ENCODE measurements around the gene ALPK1.
"Not testable (repeated sequence)": the region's sequence is repeated elsewhere in the genome, so short reads cannot be mapped to it uniquely, and the experiment has no call there.

The ALPK1 gene

DNA sequence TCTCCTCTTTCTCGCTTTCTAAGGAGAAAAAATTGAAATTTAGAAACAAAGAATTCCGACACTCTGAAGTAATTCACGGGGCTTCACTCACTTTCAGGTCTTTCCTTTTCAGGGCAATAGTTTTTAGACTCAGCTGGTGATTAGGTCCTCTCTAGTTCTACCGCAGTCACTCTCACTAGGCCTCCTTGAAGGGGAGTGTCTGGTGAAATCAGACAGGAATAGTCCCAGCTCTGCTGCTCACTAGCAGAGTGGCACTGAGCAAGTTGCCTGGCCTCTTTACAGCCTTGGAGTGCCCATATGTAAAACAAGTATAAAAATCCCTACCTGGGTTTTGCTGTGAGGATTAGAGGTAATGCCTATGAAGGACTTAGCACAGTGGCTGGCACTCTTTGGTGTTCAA, 154.7 kb downstream of the ALPK1 start:
- DNase-seq (ENCODE audit: low read depth): no peak

DNA sequence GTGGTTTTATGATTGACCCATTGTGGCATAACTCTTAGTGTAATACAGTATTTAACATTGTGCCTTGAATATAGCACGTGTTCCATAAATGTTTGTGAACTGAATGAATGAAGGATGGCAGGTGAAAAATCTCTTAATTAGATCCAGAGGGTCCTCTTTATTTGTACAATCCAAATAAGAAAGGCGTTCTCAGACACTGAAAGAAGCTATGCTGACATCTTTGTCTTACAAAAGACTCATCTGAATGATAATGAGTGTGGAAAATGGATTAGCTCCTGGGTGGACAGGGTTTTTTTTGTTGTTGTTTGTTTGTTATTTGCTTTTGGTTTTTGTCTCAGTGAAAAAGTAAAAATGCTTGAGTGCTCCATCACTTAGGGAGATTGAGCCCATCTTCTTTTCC, 156.2 kb downstream of the ALPK1 start:
- no peak for DNase-seq (ENCODE audit: low read depth)

DNA sequence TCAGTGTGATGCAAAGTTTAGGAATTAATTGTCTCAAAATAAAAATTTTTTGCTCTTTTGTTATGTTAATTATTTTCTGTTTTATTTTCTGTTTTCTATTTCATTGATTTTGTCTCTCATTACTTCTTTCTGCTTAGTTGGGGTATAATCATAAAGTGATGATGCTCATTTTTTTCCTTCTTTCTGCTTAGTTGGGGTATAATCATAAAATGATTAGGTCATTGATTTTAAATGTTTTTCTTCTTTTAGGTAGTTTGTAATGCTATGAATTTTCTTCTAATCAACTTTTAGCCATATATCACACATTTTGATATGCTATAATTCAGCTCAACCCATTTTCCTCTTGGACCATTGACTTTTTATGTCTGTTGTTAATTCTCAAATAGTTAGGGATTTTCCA, 175.1 kb downstream of the ALPK1 start:
- no peak for DNase-seq (ENCODE audit: low read depth)

DNA sequence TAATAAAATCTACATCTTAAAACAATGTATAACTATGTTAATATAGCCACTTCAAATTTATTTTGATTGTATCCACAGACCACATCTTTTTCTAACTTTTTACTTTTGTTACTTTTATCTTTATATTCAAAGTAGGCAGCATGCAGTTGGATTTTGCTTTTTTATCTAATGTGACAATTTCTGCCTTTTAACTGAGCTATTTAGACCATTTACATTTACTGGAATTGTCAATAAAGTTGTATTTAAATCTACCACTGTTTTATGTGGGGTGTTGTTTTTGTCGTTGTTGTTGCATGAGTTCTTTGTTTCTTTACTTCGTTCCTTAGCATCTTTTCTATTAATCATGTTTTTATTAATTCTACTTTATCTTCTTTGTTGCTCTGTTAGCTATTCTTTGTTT, 176.8 kb downstream of the ALPK1 start:
- no peak for DNase-seq (ENCODE audit: low read depth)

DNA sequence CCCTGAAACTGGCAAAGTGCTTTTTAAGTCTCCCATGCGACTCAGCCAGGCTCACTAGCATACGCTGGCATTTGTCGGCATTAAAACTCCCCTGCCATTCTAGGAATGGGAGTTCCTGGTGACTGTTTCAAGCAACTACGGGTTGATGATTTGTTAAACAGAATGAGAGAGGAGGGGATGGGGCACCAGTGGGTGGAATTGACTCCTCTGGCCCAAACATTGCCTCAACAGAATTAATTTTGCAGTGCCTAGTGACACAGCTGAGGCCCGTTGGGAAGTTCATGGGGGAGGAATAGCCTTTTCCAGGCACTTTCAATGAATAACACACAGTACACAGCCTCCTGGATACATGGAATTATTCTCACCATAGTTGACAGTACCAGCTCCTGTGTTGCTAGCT, 188.8 kb downstream of the ALPK1 start:
- no peak for DNase-seq (ENCODE audit: low read depth)

DNA sequence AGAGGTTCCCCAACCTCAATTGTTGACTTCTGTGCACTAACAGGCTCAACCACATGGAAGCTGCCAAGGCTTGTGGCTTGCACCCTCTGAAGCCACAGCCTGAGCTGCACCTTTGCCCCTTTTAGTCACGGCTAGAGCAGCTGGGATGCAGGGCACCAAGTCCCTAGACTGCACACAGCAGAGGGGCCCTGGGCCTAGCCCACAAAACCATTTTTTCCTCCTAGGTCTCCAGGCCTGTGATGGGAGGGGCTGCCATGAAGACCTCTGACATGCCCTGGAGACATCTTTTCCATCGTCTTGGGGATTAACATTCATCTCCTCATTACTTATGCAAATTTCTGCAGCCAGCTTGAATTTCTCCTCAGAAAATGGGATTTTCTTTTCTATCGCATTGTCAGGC, 193.6 kb downstream of the ALPK1 start:
- not testable (repeated sequence) for DNase-seq (ENCODE audit: low read depth)
